Measurements from ENCODE around the gene MRM3.

DNA sequence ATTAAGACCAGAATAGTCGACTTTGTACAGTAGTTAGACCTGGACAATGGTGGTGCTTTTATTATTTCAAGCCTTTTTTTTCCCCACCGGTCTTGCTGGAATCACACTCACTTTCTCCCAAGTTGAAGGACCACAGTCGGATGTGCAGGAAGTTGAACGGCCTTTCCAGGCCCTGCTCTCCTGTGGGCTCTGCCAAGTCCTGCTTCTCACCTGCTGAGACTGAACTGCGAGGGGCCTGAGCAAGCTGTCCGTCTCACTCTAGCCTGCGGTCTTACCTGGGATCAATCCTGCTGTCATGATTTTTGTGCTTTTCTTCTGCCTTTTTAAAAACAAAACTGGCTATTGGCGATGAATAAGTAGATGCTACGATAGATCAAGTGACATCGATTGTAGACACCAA is 48.4 kb upstream of the MRM3 start:
- TF ChIP-seq, protein P1, sequence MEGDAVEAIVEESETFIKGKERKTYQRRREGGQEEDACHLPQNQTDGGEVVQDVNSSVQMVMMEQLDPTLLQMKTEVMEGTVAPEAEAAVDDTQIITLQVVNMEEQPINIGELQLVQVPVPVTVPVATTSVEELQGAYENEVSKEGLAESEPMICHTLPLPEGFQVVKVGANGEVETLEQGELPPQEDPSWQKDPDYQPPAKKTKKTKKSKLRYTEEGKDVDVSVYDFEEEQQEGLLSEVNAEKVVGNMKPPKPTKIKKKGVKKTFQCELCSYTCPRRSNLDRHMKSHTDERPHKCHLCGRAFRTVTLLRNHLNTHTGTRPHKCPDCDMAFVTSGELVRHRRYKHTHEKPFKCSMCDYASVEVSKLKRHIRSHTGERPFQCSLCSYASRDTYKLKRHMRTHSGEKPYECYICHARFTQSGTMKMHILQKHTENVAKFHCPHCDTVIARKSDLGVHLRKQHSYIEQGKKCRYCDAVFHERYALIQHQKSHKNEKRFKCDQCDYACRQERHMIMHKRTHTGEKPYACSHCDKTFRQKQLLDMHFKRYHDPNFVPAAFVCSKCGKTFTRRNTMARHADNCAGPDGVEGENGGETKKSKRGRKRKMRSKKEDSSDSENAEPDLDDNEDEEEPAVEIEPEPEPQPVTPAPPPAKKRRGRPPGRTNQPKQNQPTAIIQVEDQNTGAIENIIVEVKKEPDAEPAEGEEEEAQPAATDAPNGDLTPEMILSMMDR (conservative IDR thresholded peaks at IDR 0.05; ENCODE audit: low read length), result no peak
- no peak for TF ChIP-seq EZH2phosphoT487 (IDR thresholded peaks at IDR 0.05; ENCODE audit: borderline replicate concordance)

Measured in Loucy (cell line).